C4-2B (cell line): ENCODE measurements around the gene ZC3H14.

Source experiments
- ZFX ChIP-seq: fragments of 450-650 bp; IDR thresholded peaks from 2 replicates; pipeline ENCODE4 v1.6.1; 2017
- TF ChIP-seq, protein P1 (sequence below): fragments of 450-650 bp; conservative IDR thresholded peaks from 2 replicates; pipeline ENCODE4 v1.5.1; 2017; ENCODE audit warnings: mild to moderate bottlenecking

DNA sequence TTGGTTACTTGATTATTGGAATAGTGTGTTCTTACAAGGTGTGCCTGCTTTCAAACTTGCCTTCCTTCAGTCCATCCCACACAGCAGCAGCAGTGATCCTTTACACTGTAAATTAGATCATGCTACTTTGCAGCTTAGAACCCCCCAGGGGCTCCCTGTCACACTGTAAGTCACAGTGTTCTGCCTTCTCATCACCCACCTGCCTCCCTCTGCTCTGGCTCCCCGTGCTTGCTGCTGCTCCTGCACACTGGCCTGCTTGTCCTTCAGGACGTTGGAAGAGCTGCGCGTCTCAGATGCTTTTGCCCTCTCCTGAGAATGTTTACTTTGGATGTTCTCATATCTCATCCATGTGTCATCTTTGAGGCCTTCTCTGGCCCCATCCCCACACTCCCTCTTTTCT is 27.3 kb downstream of the ZC3H14 start:
- TF ChIP-seq ZFX: no peak
- TF ChIP-seq, protein P1, sequence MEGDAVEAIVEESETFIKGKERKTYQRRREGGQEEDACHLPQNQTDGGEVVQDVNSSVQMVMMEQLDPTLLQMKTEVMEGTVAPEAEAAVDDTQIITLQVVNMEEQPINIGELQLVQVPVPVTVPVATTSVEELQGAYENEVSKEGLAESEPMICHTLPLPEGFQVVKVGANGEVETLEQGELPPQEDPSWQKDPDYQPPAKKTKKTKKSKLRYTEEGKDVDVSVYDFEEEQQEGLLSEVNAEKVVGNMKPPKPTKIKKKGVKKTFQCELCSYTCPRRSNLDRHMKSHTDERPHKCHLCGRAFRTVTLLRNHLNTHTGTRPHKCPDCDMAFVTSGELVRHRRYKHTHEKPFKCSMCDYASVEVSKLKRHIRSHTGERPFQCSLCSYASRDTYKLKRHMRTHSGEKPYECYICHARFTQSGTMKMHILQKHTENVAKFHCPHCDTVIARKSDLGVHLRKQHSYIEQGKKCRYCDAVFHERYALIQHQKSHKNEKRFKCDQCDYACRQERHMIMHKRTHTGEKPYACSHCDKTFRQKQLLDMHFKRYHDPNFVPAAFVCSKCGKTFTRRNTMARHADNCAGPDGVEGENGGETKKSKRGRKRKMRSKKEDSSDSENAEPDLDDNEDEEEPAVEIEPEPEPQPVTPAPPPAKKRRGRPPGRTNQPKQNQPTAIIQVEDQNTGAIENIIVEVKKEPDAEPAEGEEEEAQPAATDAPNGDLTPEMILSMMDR: no peak
